Skin of body (tissue), 2 donors: Measurements from ENCODE around the gene PSMB11. TPM values are rescaled to one million over a fixed set of nuclear protein-coding genes. Genes with fewer than 3 reads are reported as not detected.
A peak's percentile ranks its signal among the peaks of the same experiment; 100 is the strongest.
"Not testable (repeated sequence)": the region's sequence is repeated elsewhere in the genome, so short reads cannot be mapped to it uniquely, and the experiment has no call there.

Experiments
- DNase-seq: peaks from one replicate; lab custom pipeline; 2025; lab: John Stamatoyannopoulos, UW
- total RNA-seq: library from RNA; depleted of rRNA; stranded (reverse); fragments of >200 nt; gene quantifications from one replicate; pipeline ENCODE4 v1.2.3, GENCODE V29; 2014

Gene PSMB11, protein sequence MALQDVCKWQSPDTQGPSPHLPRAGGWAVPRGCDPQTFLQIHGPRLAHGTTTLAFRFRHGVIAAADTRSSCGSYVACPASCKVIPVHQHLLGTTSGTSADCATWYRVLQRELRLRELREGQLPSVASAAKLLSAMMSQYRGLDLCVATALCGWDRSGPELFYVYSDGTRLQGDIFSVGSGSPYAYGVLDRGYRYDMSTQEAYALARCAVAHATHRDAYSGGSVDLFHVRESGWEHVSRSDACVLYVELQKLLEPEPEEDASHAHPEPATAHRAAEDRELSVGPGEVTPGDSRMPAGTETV
- total RNA-seq: not detected

DNA sequence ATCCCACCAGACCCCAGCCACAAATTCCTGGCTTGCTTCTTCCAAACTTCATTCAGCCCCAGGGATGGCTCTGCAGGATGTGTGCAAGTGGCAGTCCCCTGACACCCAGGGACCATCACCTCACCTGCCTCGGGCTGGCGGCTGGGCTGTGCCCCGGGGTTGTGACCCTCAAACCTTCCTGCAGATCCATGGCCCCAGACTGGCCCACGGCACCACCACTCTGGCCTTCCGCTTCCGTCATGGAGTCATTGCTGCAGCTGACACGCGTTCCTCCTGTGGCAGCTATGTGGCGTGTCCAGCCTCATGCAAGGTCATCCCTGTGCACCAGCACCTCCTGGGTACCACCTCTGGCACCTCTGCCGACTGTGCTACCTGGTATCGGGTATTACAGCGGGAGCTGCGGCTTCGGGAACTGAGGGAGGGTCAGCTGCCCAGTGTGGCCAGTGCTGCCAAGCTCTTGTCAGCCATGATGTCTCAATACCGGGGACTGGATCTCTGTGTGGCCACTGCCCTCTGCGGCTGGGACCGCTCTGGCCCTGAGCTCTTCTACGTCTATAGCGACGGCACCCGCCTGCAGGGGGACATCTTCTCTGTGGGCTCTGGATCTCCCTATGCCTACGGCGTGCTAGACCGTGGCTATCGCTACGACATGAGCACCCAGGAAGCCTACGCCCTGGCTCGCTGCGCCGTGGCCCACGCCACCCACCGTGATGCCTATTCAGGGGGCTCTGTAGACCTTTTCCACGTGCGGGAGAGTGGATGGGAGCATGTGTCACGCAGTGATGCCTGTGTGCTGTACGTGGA lies at the start of gene PSMB11:
Gene PSMB11, plus strand, starts transcription at position 51 of the 804 bp plus-strand sequence. Its CDS starts 14 bp downstream, at position 65.
- DNase-seq: no peak

DNA sequence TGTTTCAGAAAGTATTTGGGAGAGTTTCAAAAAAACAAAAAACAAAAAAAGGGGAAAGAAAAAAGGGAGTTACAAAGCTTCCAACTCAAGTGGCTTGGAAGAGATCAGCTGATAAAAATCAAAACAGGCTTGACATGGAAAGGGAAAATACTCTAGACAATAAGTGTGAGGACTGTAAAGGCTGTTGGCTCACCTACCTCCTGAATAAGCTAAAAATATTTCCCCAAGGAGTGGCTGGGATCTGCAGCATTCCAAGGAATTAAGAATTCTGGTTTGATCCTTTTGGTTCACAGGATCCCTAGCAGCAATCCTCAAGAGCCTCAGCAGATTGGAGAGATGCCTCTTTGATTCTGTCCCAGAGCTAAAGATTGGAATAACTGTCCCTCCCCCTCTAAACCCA lies 48.5 kb upstream of the PSMB11 start:
- no peak for DNase-seq

DNA sequence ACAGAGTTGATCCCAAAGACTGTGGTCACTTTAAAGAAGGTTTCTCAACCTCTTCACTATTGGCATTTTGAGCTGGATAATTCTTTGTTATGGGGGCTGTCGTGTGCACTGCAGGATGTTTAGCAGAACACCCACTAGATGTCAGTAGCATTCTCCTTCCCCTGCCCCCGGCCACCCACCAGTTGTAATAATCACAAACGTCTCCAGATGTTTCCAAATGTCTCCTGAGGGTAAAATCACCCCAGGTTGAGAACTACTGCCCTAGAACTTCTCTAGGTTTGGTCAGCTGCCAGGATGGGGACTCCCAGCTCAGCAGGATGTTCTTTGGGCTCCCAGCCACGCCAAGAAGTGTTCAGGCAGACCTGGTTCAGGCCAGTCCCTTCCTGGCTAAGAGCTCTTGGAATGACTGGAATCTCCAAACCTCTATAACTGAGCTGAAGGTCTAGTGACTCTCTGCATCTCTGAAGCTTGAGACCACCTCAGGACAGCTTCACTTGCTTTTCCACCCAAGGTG lies 47.2 kb upstream of the PSMB11 start:
- peak; percentile 30 for DNase-seq

DNA sequence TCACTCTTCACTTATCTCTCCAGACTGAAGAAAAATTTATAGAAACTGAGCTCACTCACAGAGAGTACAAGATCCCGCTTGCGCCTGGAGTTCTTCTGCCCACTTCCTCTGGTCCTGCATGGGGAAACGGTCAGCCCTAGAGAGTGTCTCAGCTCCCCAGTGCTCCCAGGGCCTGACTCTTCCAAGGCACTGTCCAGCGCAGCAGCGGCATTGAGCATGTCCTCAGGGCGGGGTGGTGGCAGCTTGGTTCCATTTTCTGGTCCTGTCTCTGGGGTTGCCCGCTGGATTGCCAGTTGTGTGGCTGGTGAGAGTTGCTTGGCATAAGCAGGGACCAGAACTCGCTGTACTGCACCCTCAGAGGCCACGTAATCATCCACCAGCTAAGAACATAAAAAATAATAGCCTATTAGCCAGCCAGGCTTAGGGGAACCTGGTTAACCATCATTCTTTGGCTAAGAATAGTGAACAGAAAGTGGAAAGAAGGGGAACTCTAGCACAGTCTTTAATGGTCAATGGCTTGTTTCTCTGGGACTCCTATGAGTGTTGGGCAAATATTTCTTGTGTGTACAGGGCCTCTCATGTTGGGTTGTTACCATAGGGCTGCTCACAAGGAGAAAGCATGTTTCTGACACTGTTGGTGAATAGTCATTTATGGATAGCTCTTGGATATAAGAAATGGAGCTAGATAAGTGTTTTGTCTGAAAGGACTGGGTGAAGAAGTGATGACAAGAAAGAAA lies 46.0 kb upstream of the PSMB11 start:
- DNase-seq: no peak

DNA sequence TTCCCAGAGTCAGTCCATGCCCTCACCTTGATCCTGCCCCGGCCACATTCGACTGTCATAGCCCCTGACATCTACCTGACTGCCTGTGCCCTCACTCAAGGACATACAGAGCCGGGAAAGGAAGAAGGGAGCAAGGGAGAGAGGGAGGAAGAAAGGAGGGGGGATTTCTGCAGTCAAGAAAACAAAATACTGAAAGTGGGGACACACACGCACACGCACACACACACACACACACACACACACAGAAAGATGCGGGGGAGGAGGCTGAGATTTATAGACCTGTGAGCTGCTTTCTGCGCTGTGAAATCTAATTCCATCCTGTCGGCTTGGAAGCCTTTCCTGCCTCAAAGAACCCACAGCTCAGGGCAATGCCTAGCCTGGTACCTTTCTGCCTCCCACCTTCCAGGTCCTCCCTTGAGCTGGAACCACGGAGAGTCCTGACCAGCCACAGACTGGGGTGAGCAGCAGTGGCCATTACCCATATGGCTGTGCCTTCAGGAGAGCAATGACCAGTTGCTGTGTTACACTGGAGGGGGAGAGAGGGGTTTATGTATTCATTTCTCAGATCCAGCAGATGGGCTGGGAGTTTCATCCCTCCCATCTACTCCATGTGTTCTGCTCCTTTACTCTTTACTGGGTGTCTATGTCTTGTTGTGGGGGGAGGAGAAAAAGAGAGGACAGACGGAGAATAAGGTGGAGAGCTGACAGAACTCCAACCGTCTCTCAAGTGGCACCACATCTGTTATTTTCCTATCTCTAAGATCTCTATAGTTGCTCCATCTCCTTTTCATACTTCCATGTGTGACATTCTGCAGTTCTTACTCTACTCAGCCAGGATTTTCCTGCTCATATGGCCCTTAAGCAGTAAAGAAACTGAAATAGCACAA lies 45.0 kb upstream of the PSMB11 start:
- DNase-seq: no peak

DNA sequence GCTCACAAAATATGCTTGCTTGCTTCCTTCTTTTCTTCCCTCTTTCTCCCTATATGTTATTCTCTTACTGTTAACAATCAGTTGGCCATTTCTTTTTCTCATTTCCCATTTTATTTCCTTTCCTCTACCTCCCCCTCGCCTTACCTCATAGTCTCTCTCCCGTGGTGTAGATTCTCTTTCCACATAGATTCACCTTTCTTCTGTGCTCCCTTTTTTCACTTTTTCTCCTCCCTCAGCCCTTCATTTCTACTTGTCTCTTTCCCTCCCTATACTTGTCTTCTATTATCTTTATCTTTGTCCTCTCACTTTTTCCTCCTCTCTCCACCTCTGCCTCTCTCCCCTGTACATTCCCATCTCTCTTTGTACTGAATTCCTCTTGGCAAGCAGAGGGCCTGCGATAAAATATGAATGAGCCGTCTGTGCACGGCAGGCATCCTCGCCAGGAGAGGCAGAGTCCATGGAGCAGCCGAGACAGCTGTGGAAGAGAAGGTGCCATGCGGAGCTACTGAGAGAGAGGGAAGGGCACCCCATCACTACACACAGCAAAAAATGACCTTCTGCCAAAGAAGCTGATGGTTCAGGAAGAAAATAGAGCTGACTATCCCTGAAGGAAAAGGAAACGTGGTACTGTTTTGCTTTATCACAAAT lies 44.2 kb upstream of the PSMB11 start:
- DNase-seq: no peak

DNA sequence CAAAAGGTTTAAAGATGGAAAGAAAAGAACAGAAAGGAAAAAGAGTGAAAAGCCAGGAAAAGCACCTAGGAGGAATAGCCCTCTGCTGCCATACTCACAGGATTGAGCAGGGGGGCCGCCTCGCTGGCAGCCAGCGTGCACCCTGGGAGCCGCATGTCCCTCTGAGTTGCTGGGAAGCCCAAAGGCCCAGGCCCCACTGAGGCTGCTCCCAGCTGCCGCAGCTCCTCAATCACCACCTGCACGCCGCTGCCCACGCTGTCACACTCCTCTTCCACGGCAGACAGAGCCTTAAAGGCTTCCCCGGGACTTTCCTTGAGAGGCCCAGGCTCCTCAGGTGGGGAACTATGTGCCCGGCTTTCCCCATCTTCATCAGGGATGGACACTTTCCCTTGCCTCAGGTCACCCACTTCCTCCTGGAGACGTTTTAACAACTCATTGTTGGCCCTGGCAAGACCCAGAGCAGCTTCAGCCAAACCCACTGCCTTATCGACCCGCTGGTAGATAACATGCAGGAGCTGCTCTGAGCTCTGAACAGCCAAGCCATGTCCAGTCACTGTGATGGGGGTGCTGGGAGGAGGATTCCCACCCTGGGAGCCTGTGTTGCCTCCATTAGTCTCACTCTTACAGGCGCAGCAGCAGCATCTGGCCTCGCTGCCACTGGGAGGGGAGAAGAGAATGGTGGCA lies 43.5 kb upstream of the PSMB11 start:
- no peak for DNase-seq

DNA sequence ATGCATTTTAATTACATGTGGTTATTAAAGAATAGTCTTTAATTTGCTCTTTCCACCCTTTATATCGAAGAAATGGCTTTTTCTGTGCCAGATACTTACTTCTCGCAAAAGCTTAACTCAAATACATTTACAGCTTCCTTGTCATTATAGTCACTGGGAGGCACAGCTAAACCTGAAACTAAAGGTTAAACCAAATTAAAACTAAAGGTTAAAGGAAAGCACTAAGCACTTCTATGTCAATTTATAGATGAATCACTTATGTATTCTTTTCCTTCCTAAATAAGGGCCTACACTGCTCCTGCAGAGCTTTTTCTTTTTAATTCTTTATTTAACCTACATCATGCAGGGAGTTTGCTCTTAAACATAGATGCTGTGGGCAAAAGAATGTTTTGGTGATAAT lies 41.2 kb upstream of the PSMB11 start:
- no peak for DNase-seq

DNA sequence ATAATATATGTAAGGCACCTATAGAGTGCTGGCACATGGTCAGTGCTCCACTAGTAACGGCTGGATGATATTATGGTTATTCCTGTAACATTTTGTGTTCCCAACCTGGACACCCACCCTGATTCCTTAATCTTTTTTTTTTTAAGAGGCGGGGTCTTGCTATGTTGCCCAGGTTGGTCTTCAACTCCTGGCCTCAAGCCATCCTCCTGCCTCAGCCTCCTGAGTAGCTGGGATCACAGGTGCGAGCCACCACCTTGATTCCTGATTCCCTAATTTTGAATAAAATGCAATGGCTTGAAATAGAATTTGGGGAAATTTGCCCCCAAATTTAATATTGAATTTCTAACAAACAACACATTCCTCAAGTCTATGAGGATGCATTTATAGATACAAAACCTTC lies 39.4 kb upstream of the PSMB11 start:
- DNase-seq: no peak

DNA sequence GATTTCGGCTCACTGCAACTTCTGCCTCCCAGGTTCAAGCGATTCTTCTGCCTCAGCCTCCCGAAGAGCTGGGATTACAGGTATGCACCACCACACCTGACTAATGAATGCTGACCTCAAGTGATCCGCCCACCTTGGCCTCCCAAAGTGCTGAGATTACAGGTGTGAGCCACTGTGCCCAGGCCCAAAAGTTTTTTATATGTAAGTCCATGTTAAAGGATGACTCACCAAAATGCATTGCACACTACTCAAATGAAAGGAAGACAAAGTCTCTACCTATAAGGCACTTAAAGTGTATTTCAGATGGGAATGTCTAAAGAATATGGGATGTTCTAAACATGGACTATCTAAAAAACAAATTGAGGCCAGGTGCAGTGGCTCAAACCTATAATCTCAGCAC lies 37.7 kb upstream of the PSMB11 start:
- not testable (repeated sequence) for DNase-seq

DNA sequence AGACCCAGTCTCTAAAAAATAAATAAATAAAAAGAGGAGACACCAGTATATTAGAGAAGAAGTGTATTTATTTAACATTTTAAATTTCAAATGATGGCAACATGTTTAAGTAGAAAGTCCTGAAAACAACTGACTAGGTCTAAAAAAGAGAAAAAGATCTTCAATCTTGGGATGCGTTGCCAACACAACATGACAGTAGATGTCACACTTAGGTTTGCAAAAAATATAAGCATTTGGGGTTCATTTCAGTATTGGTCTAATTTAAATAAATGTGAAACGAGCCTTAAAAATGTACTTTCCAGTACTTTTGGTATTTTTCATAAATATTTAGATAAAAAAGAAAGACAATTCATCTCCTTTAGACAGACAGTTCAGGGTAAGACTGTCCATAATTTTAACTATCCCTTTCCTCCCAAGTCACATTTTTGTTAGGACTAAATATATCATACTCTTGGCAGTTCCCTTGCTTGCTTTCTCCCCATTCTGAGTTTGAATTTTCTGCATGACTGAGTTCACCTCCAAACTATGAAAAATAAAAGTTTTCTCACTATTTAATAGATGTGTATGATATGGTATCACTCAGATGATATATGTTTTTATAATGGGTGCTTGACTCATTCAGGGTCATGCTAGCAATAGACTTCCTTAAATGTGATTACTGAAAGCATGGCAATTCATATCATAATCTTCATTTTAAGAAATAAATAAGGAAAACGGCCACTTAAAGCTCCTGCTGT lies 36.4 kb upstream of the PSMB11 start:
- DNase-seq: no peak

DNA sequence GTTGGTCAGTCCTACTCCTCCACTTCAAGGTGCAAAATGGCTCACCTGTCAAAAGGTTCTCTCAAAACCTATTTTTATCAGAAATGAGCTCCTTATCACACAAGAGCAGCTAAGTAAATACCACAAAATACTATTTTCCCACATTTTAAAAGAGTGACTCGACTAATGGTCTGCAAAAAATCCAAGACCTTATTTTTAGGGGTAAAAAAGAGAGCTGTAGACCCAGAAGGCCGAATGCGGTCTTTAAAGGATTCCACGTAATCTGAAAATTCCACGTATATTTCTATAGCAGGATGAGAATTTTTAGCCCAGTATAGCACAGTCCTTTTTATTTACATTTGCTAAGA lies 35.9 kb upstream of the PSMB11 start:
- DNase-seq: no peak

DNA sequence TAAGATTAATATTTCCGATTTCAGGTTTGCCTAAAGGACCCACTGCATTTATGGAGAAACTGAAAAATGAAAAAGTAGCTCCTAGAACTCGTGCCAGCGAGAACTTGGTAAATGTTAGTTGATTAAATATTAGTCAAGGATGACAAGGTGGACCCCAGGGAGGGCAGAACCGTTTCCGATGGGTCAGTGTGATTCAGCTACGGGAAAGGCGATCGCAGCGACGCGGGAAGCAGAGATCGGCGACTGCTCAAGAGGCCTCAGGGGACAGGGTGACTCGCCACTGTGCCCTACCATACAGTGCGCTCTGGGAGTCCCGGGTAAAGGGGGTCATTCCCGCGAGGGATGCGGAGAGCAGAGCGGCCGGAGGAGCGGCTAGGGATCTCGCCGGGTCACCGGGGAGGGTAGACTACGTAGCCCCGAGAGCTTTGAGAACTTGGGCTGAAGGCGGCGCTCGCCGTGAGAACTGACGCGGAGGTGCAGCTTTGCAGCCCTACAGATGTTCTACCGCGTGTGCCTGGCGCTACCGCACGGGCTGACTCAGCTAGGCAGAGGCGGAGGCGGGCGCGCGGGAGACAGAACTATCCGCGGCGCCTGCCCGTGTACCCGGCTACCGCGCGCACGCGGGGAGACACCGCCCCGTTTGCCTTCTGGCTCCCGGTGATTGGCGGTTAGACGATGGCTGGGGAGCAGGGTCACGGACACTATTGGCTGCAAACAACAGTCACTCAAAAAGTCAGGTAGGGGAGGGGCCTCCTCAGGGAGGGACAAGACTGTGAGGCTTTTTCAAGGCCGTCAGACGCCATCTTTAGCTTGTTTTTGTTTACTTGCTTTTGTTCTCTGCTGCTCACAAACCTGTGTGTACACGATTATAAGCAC lies 35.2 kb upstream of the PSMB11 start:
- DNase-seq: peak; percentile 98

DNA sequence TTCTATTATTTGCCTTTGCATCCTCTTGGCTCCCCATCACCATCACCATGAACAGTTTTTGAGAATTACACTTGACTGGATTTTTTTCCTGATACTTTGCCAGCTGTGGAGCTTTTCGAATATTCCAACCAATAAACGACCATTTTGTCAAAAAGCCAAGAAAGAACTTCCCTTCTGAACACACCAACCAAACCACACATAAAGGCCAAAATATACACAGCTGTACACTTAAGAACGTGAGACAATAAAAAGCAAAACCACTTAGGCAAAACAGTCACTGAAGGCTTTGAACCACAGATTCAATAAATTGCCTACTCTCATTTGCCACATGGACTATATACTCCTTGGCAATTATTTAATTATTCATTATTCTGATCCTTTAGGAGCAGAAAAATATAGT lies 33.2 kb upstream of the PSMB11 start:
- no peak for DNase-seq

DNA sequence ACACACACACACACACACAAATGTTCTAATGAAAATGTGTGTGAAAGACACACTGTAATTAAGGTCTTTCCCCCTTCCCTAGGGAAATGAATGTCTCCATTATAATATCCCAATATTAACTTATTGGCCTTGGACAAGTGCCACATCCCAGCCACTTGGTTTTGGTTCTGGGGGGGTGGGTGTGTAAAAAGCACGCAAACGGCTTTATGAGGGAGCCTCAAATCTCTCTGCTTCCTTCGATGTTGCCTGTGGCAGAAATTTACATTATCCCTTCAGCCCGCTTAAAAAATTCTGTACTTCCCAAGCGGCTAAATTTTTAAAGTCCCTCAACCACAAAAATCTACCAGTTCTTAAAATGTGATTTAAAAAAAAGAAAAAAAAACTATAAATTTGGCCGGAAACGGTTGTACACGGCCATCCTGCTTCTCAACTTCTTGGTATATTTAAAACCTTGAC lies 32.5 kb upstream of the PSMB11 start:
- no peak for DNase-seq

DNA sequence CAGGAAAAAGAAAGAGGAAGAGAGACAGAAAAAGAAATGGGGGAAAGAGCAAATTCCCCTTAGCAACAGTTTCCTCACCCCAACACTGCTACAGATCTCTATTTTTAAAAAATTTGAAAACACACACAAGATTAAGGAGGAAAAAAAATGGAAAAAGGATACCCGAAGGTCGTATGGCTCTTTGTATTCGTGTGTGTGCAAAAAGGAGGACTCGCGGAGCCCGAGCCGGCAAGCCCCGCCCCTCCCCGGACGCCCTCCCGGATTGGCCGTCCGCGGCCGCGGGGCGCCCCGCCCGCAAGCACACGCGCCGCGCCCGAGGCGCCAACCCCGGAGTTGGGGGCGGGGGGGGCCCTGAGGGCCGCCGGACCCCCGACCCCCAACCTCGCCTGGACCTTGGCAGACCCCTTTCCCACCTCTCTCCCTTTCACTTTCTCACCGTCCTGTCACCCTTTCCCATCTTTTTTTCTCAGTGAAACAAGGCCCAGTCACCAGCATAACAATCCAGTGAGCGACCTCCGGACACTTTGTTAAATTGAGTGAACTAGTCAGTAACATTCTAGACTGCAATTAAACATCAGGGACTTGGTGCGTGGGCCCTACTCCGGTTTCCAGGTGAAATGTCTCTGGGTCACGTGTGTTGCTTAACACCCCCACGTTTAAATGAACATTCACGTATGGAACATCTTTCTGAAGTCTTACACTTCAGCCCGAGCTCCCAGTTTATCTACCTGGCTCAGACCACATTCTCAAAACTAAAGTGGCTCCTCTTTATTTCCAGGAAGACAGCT lies 31.9 kb upstream of the PSMB11 start, which contains the start of gene C14orf93:
Gene C14orf93, minus strand, starts transcription at position 205 of the 788 bp plus-strand sequence. CDS start 11,120 bp downstream, outside the sequence.
- peak; percentile 68 for DNase-seq
